Body of pancreas (tissue), 4 donors: ENCODE data around the gene CYTH3.

Experiments
- CTCF ChIP-seq, 7 experiments: fragments of 450-650 bp in 4 of 7; fragments of 200-600 bp in 3 of 7; sonication (generic) in 3 of 7; IDR thresholded peaks; one replicate each; pipeline ENCODE4 v1.5.1; 2016 to 2019; ENCODE audit warnings: antibody characterized with exemption in 7 of 7
- POLR2A ChIP-seq, 3 donors: fragments of 450-650 bp; IDR thresholded peaks; one replicate each; pipeline ENCODE4 v1.6.1; 2016; ENCODE audit warnings: antibody characterized with exemption in 3 of 3, mild to moderate bottlenecking in 2 of 3

GRCh38 chr7:6147627-6148026, 124.8 kb downstream of the CYTH3 start:
- TF ChIP-seq CTCF (IDR thresholded peaks at IDR 0.05) = no peak
- TF ChIP-seq POLR2A (IDR thresholded peaks at IDR 0.05) = no peak
